Renal cortical epithelial cell (primary cell): Measurements from ENCODE around the gene CHST7. TPM values are rescaled to one million over a fixed set of nuclear protein-coding genes. Genes with fewer than 3 reads are reported as not detected.

Experiments
- DNase-seq: peaks from one replicate; pipeline ENCODE4 v3.0.0-alpha.2; 2011; ENCODE audit warnings: low read depth
- total RNA-seq: library from RNA; depleted of rRNA; stranded (reverse); fragments of >200 nt; gene quantifications from 2 replicates; pipeline ENCODE4 v1.2.3, GENCODE V29; 2014

The CHST7 gene
- total RNA-seq, 1 donor from 2014 or later = 5.7 TPM

- DNase-seq = no peak
Measured at GRCh38 chrX:46602468-46603102, 29.0 kb downstream of the CHST7 start.

GRCh38 chrX:46607916-46608315 is 34.4 kb downstream of the CHST7 start:
- no peak for DNase-seq

- DNase-seq = no peak
Measured at GRCh38 chrX:46610070-46610658, 36.6 kb downstream of the CHST7 start.

GRCh38 chrX:46611658-46612362 is 38.2 kb downstream of the CHST7 start:
- DNase-seq = no peak

- DNase-seq = no peak
Measured at GRCh38 chrX:46617906-46618305, 44.3 kb downstream of the CHST7 start.

- no peak for DNase-seq
Measured at GRCh38 chrX:46618947-46619346, 45.4 kb downstream of the CHST7 start.

GRCh38 chrX:46620505-46620904 is 46.9 kb downstream of the CHST7 start:
- no peak for DNase-seq

GRCh38 chrX:46621572-46621971 is 48.0 kb downstream of the CHST7 start:
- no peak for DNase-seq

GRCh38 chrX:46624090-46624786 is 50.7 kb downstream of the CHST7 start:
- DNase-seq = no peak

GRCh38 chrX:46626566-46626965 is 53.0 kb downstream of the CHST7 start:
- DNase-seq = no peak

- no peak for DNase-seq
Measured at GRCh38 chrX:46627062-46627461, 53.5 kb downstream of the CHST7 start.

GRCh38 chrX:46627711-46628419 is 54.3 kb downstream of the CHST7 start:
- DNase-seq = no peak

GRCh38 chrX:46628460-46629371 is 55.2 kb downstream of the CHST7 start:
- DNase-seq = peak; percentile 14

GRCh38 chrX:46630141-46630540 is 56.6 kb downstream of the CHST7 start:
- no peak for DNase-seq

GRCh38 chrX:46634577-46634976 is 61.0 kb downstream of the CHST7 start:
- DNase-seq = no peak

GRCh38 chrX:46635186-46635585 is 61.6 kb downstream of the CHST7 start:
- no peak for DNase-seq

GRCh38 chrX:46636223-46636622 is 62.7 kb downstream of the CHST7 start:
- DNase-seq = no peak

GRCh38 chrX:46637938-46638337 is 64.4 kb downstream of the CHST7 start:
- peak; percentile 15 for DNase-seq

GRCh38 chrX:46642145-46642544 is 68.6 kb downstream of the CHST7 start:
- peak; percentile 38 for DNase-seq

- DNase-seq = no peak
Measured at GRCh38 chrX:46643636-46644035, 70.1 kb downstream of the CHST7 start.

- no peak for DNase-seq
Measured at GRCh38 chrX:46645614-46646013, 72.0 kb downstream of the CHST7 start.
